HG03571 (cell line): ENCODE measurements around the gene ANO6.

Experiments
- ATAC-seq: cut with Tn5 transposase; IDR thresholded peaks from one replicate; pipeline ENCODE4 v1.9.1; 2021; ENCODE audit not compliant: unreplicated experiment

The ANO6 gene

GRCh38 chr12:45342171-45342570 lies 126.3 kb downstream of the ANO6 start:
- ATAC-seq, result no peak

- no peak for ATAC-seq
Measured at GRCh38 chr12:45342848-45343247, 127.0 kb downstream of the ANO6 start.

- no peak for ATAC-seq
Measured at GRCh38 chr12:45343269-45344051, 127.6 kb downstream of the ANO6 start.

- no peak for ATAC-seq
Measured at GRCh38 chr12:45348311-45348710, 132.4 kb downstream of the ANO6 start.

GRCh38 chr12:45348986-45349385 lies 133.1 kb downstream of the ANO6 start:
- no peak for ATAC-seq

GRCh38 chr12:45349916-45350315 lies 134.0 kb downstream of the ANO6 start:
- ATAC-seq, result no peak

GRCh38 chr12:45350861-45351260 lies 135.0 kb downstream of the ANO6 start:
- no peak for ATAC-seq

GRCh38 chr12:45351921-45352670 lies 136.2 kb downstream of the ANO6 start:
- ATAC-seq, result no peak

GRCh38 chr12:45353944-45354343 lies 138.0 kb downstream of the ANO6 start:
- no peak for ATAC-seq

GRCh38 chr12:45354399-45354798 lies 138.5 kb downstream of the ANO6 start:
- ATAC-seq, result peak; percentile 93

- ATAC-seq, result no peak
Measured at GRCh38 chr12:45355730-45356129, 139.8 kb downstream of the ANO6 start.

- ATAC-seq, result no peak
Measured at GRCh38 chr12:45356822-45357538, 141.1 kb downstream of the ANO6 start.

- no peak for ATAC-seq
Measured at GRCh38 chr12:45357539-45358417, 141.9 kb downstream of the ANO6 start.

GRCh38 chr12:45362291-45362690 lies 146.4 kb downstream of the ANO6 start:
- no peak for ATAC-seq

- ATAC-seq, result no peak
Measured at GRCh38 chr12:45363903-45364302, 148.0 kb downstream of the ANO6 start.

- no peak for ATAC-seq
Measured at GRCh38 chr12:45368841-45369489, 153.1 kb downstream of the ANO6 start.

- ATAC-seq, result no peak
Measured at GRCh38 chr12:45377815-45378214, 161.9 kb downstream of the ANO6 start.

GRCh38 chr12:45379261-45379660 lies 163.4 kb downstream of the ANO6 start:
- ATAC-seq, result no peak

GRCh38 chr12:45381351-45381750 lies 165.5 kb downstream of the ANO6 start:
- no peak for ATAC-seq

- no peak for ATAC-seq
Measured at GRCh38 chr12:45388545-45388944, 172.7 kb downstream of the ANO6 start.
